DMS 273 treated with DMSO at 0.1 percent for 48 hours (cell line): ENCODE results near the gene CLEC16A.

Experiments
- DNase-seq: peaks from one replicate; lab custom pipeline; 2025; lab: John Stamatoyannopoulos, UW

Gene CLEC16A

GRCh38 chr16:11181899-11182279 is 237.5 kb downstream of the CLEC16A start:
- DNase-seq: no peak

- DNase-seq: no peak
Measured at GRCh38 chr16:11182411-11182810, 238.0 kb downstream of the CLEC16A start.

- DNase-seq: no peak
Measured at GRCh38 chr16:11183035-11183812, 238.9 kb downstream of the CLEC16A start.

- no peak for DNase-seq
Measured at GRCh38 chr16:11183951-11184350, 239.6 kb downstream of the CLEC16A start.

DNA sequence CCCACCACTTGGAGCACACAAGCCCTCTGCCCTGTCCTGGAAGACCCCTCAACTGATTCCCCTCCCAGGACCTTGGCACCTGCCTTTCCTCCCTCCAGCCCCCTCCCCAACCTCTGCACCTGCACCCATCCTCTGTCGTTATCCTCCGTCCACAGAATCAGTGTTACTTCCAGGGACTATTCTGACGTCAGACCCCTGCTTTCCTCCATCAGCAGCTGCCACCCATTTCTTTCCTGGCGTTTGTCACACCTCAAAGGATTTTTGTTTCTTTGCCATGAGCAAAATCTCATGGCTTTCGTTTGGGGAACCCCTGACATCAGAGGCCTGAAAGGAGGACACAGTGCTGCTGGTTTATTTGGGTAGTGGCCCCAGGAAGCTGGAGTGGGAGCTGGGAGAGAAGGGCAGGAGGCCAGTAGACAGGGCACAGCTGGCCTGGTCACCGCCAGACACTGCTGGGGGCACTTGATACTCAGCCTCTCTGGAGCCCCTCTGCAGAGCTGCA is 243.2 kb downstream of the CLEC16A start:
- no peak for DNase-seq

- DNase-seq: no peak
Measured at GRCh38 chr16:11188801-11189740, 244.7 kb downstream of the CLEC16A start.

- no peak for DNase-seq
Measured at GRCh38 chr16:11190588-11191560, 246.5 kb downstream of the CLEC16A start.

- no peak for DNase-seq
Measured at GRCh38 chr16:11191665-11192064, 247.3 kb downstream of the CLEC16A start.

DNA sequence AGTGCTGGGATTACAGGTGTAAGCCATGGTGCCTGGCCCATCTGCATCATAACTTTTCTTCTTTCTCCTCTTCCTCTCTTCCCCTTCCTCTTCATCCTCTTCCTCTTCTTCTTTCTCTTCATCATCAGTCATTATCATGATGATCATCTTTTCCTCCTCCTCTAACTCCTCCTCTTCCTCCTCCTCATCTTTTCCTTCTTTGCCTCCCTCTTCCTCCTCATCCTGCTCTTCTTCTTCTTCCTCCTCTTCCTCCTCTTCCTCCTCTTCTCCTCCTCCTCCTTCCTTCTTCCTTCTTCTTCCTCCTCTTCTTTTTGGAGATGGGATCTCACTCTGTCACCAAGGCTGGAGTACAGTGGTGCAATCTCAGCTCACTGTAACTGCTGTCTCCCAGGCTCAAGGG is 249.1 kb downstream of the CLEC16A start:
- DNase-seq: no peak

DNA sequence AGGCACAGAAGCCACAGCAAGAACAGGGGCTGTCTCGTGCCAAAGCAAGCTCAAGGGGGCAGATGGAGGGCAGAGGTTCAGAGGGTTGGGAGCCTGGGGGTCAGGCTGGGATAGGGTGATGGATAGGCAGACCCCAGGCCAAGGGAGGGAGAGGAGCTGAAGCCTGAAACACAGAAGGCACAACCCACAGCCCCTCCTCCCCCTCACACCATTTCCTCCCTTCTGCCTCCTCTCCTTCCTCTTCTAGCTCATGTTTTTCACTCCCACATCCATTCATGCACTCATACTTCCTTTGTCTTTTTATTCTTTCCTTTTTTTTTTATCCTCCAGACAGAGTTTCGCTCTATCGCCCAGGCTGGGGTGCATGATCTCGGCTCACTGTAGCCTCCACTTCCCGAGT is 250.5 kb downstream of the CLEC16A start:
- no peak for DNase-seq

DNA sequence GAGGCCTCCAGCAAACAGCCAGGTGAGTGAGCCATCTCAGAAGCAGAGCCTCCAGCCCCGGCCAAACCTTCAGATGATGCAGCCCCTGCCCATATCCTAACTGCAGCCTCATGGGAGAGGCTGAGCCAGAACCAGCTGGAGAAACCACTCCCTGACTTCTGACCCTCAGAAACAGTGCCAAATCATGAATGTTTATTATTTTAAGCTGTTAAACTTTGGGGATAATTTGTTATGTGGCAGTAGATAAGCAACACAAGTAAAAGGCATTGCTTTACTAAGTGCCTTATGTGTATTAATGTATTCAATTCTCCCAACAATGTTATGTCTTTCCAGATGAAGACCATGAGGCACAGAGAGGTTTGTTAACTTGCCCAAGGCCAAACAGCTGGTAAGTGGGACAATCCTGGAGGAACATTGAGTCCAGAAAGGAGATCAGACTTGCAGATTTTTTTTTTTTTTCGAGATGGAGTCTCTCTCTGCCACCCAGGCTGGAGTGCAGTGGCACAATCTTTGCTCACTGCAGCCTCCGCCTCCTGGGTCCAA is 252.0 kb downstream of the CLEC16A start:
- DNase-seq: no peak

GRCh38 chr16:11198375-11198774 is 254.0 kb downstream of the CLEC16A start:
- DNase-seq: no peak

GRCh38 chr16:11198828-11199227 is 254.5 kb downstream of the CLEC16A start:
- no peak for DNase-seq

DNA sequence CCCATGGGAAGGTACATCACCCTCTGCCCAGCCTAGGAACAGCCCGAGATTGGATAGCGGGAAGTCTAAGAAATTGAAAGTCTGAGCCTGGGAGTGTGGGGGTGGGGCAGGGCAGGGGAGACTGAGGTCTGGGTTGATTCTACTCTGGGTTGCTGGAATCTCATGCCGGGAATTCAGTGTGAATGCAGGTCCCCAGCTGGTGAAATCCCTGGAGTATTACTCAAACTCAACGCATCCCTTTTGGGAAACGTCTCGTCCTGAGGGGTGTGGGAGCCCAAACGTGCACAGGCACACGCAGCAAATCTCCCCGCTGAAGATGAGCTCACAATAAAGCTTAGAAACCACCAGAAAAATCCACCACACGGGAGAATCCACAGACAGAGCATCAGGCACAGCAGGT is 256.2 kb downstream of the CLEC16A start:
- no peak for DNase-seq

DNA sequence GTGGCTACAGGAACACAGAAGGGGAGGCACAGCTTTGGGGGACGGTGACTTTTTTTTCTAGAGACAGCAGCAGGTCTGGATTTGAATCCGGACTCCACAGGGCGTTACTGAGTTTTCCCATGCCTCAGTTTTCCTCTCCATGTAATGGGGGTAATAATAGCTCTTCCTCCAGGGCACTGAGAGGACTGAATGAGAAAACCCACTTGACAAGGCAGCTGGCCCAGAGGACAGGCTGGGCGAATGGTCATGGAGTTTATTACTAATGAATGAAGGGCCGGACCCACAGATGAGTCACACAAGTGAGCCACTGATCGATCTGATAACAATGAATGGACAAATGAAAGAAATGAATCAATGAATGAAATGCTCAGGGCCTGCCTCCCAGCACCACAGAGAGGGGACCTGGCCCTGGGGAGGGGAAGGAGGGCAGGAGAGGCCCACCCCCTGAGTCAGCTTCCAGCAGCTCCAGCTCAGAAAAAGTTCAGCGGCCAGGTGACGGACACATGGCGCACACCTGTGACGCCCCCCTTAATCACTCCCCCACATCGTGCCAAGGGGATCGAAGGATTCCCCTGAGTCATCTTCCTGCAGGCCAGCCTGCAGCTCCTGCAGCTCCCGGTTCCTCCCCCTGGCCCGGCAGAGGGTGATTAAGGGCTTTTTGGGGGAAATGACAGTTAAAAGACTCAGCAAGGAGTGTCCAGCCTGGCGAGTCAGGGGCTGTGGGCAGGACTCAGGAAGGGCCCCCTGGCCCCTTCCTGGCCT is 257.3 kb downstream of the CLEC16A start:
- DNase-seq: no peak

GRCh38 chr16:11202260-11203091 is 258.1 kb downstream of the CLEC16A start:
- no peak for DNase-seq

DNA sequence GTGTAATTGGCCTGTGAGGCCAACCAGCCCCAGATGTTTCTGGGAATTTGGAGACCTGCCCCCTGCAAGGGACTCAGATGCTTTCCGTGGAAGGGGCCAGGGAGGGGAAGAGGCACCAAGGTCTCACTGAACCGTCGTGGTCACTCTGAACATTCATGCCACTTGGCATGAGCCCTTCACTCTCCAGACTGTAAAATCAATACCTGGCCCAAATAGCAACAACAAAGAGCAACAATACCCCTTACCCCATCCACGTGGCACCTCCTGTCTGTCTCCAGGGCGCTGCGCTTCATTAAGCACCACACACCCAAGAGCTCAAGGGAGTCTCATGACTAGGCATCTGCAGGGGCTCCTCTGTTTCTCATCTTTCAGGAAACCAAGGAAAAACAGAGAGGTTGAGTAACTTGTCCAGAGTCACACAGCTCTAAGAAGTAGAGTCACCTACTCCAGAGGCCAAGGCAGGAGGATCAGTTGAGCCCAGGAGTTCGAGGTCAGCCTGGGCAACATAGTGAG is 258.8 kb downstream of the CLEC16A start:
- no peak for DNase-seq

GRCh38 chr16:11204513-11205047 is 260.2 kb downstream of the CLEC16A start:
- no peak for DNase-seq

DNA sequence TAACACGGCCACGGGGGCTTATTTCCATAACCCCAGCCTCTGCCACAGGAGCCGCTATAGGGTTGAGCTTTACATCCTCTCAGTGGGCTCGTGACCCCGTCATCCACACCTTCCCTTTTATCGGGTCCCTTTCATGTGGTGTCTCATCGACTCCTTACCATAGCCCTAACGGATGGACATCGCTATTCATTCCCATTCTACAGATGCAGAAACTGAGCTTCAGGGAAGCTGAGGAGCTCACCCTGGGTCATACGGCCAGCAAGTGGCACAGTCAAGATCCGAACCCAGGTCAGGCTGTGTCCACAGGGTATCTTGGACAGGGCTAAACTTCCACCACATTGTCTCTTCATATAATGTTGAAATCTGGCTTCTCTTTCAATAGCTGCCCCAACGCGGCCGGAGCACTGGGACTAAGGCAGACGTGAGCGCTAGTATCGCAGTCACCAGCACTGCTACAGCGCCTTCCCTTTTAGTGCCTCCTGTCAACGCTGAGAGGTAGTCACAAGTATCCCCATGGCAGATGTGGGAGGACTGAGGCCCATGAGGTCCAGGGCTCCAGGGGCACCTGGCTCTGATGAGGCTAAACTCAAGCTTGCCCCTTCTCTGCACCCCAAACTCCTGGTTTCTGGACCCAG is 260.8 kb downstream of the CLEC16A start:
- no peak for DNase-seq
